AG04450 (cell line): ENCODE results near the gene UFSP2. TPM values are rescaled to one million over a fixed set of nuclear protein-coding genes. Genes with fewer than 3 reads are reported as not detected.

Source experiments
- CTCF ChIA-PET: fragments of 300-600, 350-600 bp; formaldehyde crosslinking; extraction: SDS; loops from one replicate; lab custom pipeline; 2022; ENCODE audit warnings: antibody characterized with exemption, inconsistent platforms; lab: Charles Lee
- POLR2A ChIA-PET: fragments of 350-600 bp; formaldehyde crosslinking; extraction: SDS; loops from one replicate; lab custom pipeline; 2021; ENCODE audit warnings: antibody characterized with exemption, inconsistent platforms; lab: Yijun Ruan, JAX
- DNase-seq: peaks from one replicate; pipeline ENCODE4 v3.0.0-alpha.2; 2011; ENCODE audit warnings: low read depth, low spot score
- H3K27ac ChIP-seq: one replicate; pipeline ENCODE4 v1.5.1; 2012; ENCODE audit warnings: low read depth, low read length, control low read depth
- H3K27me3 ChIP-seq: one replicate; pipeline ENCODE4 v1.6.0; 2012; ENCODE audit warnings: low read length; ENCODE audit not compliant: control insufficient read depth, insufficient read depth
- H3K4me3 ChIP-seq: 2 replicates; pipeline ENCODE4 v1.5.1; 2011; ENCODE audit warnings: mild to moderate bottlenecking, low read depth, low read length, control low read depth
- H3K9me3 ChIP-seq: 2 replicates; pipeline ENCODE4 v1.5.1; 2012; ENCODE audit warnings: low read length; ENCODE audit not compliant: control insufficient read depth, insufficient read depth
- polyA plus RNA-seq: library from polyadenylated mRNA; depleted of rRNA; stranded (reverse); fragments of >200 nt; gene quantifications from 2 replicates; pipeline ENCODE4 v1.2.3, GENCODE V29; 2011
- TF ChIP-seq, protein P1 (sequence below): IDR thresholded peaks from 2 replicates; pipeline ENCODE4 v1.5.1; 2011; ENCODE audit warnings: low read depth, low read length, control low read depth, inconsistent platforms

UFSP2 gene
- polyA plus RNA-seq, 1 experiment: 54.1 TPM

DNA sequence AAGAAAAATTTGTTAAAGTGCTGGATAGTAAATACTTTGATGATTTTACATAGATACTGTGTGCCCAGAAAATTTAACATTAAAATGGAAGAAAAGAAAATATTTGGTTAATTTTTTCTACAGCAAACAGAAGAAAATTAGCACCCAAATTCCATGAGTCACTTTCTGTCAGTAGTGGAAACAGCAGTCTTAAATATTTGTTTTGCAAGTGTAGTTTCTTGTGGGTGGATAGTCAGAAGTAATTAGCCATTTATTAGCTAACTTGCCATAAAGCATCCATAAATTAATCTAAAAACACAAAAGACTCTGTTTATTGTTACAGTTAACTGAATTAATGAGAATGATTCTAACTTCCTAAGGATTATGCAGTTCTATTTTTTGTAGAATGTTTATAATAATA lies 9.7 kb upstream of the UFSP2 start:
- POLR2A ChIA-PET: no interaction called here
- TF ChIP-seq, protein P1, sequence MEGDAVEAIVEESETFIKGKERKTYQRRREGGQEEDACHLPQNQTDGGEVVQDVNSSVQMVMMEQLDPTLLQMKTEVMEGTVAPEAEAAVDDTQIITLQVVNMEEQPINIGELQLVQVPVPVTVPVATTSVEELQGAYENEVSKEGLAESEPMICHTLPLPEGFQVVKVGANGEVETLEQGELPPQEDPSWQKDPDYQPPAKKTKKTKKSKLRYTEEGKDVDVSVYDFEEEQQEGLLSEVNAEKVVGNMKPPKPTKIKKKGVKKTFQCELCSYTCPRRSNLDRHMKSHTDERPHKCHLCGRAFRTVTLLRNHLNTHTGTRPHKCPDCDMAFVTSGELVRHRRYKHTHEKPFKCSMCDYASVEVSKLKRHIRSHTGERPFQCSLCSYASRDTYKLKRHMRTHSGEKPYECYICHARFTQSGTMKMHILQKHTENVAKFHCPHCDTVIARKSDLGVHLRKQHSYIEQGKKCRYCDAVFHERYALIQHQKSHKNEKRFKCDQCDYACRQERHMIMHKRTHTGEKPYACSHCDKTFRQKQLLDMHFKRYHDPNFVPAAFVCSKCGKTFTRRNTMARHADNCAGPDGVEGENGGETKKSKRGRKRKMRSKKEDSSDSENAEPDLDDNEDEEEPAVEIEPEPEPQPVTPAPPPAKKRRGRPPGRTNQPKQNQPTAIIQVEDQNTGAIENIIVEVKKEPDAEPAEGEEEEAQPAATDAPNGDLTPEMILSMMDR: no peak
- no peak overlapping the region for H3K4me3 ChIP-seq
- CTCF ChIA-PET: interaction anchor here (0.5 to 2.4 kb wide), 4 partner anchors 9 to 602 kb away, joined by 3 to 6 read pairs (median 4); no protein-coding TSS in a partner anchor
- no peaks in the 10 kb centered on the region for H3K9me3 ChIP-seq
- H3K27ac ChIP-seq: no peak overlapping the region
- DNase-seq: no peak
- H3K27me3 ChIP-seq: no peaks in the 10 kb centered on the region

GRCh38 chr4:185429660-185430059 lies 3.9 kb upstream of the UFSP2 start:
- Histone ChIP-seq H3K4me3 (no peak overlapping the region), H3K27ac (no peak overlapping the region), H3K9me3 (no peaks in the 10 kb centered on the region; the same call in 1 of the 2 replicates), H3K27me3 (no peaks in the 10 kb centered on the region)
- no peak for DNase-seq
- POLR2A ChIA-PET: no interaction called here
- CTCF ChIA-PET: interaction anchor here (1.8 kb wide), 1 partner anchor 168 kb away, joined by 7 read pairs; no protein-coding TSS in a partner anchor
- TF ChIP-seq, protein P1: no peak

DNA sequence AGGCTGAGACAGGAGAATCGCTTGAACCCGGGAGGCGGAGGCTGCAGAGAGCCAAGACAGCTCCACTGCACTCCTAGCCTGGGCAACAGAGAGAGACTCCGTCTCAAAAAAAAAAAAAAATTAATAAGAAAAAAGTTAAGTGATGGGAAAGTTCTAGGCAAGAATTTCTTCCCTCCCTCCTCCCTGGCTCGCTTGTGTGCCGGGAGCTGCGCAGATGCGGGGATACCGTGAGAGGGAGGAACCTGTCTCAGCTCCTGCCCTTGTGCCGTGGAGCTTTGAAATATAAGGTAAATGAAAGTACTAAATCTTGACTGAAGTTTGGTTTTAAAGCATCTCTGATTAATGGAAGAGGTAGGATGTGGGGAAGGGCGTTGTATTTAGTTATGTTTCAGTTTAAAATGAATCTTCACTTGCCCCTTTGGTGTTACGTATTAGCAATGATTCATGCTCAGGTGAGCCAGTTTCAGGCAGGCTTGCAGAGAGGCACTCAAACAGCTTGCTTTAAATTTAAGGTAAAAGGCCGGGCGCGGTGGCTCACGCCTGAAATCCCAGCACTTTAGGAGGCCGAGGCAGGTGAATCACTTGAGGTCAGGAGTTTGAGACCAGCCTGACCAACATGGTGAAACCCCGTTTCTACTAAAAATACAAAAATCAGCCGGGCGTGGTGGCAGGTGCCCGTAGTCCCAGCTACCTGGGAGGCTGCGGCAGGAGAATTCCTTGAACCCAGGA lies 1.4 kb upstream of the UFSP2 start:
- H3K4me3 ChIP-seq: no peak overlapping the region
- TF ChIP-seq, protein P1: no peak
- DNase-seq: no peak
- POLR2A ChIA-PET: no interaction called here
- H3K27ac ChIP-seq: no peak overlapping the region
- H3K27me3 ChIP-seq: no peaks in the 10 kb centered on the region
- H3K9me3 ChIP-seq: no peaks in the 10 kb centered on the region; the same call in 1 of the 2 replicates
- CTCF ChIA-PET: interaction anchor here (0.6 to 5.4 kb wide), 7 partner anchors 9 to 813 kb away, joined by 3 to 48 read pairs (median 4); no protein-coding TSS in a partner anchor

- CTCF ChIA-PET: interaction anchor here (0.9 to 5.4 kb wide), 6 partner anchors 18 to 613 kb away, joined by 3 to 48 read pairs (median 4); no protein-coding TSS in a partner anchor
Observed at GRCh38 chr4:185424905-185425646, 688 bp downstream of the UFSP2 start.

More at GRCh38 chr4:185424905-185425646, 688 bp downstream of the UFSP2 start:
- Histone ChIP-seq H3K27me3 (no peaks in the 10 kb centered on the region), H3K4me3 (peak overlapping the region; percentile 85), H3K27ac (peak overlapping the region; percentile 98), H3K9me3 (no peaks in the 10 kb centered on the region; the same call in 1 of the 2 replicates)
- TF ChIP-seq, protein P1: no peak
- POLR2A ChIA-PET: interaction anchor here (2.0 kb wide), 1 partner anchor 28 kb away, joined by 15 read pairs; the partner anchor contains the start of genes ANKRD37 and LRP2BP
- no peak for DNase-seq
